H1 (cell line): ENCODE measurements around the gene KIAA0040. TPM values are rescaled to one million over a fixed set of nuclear protein-coding genes. Genes with fewer than 3 reads are reported as not detected.

ENCODE experiments used
- NANOG ChIP-seq: IDR thresholded peaks from 2 replicates; pipeline ENCODE4 v1.6.1; 2011; ENCODE audit warnings: low read length, low read depth, mild to moderate bottlenecking, inconsistent platforms; ENCODE audit not compliant: insufficient read depth, poor library complexity, severe bottlenecking
- POLR2AphosphoS5 ChIP-seq: IDR thresholded peaks from 2 replicates; pipeline ENCODE4 v1.6.1; 2011; ENCODE audit warnings: low read depth, low read length
- TBP ChIP-seq: IDR thresholded peaks from 2 replicates; pipeline ENCODE4 v1.6.1; 2011; ENCODE audit warnings: low read depth, low read length, improper control_type of control experiment
- TEAD4 ChIP-seq: IDR thresholded peaks from 2 replicates; pipeline ENCODE4 v1.6.1; 2012; ENCODE audit warnings: low read depth, low read length, inconsistent platforms, mixed read lengths
- YY1 ChIP-seq: IDR thresholded peaks from 2 replicates; pipeline ENCODE4 v1.6.1; 2011; ENCODE audit warnings: low read depth, mild to moderate bottlenecking, low read length
- polyA plus RNA-seq, 7 experiments: library from polyadenylated mRNA; depleted of rRNA in 3 of 7; stranded (reverse) in 5 of 7; unstranded in 2 of 7; fragments of >200 nt in 5 of 7; fragments of 200-250 nt in 2 of 7; gene quantifications; 1 replicate in 5 of 7; 2 replicates in 1 of 7; 4 replicates in 1 of 7; pipeline versions ENCODE4 v1.2.1 to v1.2.3, GENCODE V29; 2011 to 2013; ENCODE audit warnings: missing spikeins in 2 of 7, mixed read lengths in 2 of 7
- total RNA-seq: library from RNA; stranded (reverse); fragmentation: NEBNext Ultra II Directional; extraction: Animal tissue kit (Norgen Biotek cat#: 25700); gene quantifications from 2 replicates; pipeline ENCODE4 v1.2.1, GENCODE V29; 2021

The KIAA0040 gene
- total and polyA plus RNA-seq, 2 of the 8 experiments (the other 6 are each of a cell fraction or from before 2014, with no cell fraction given) = 11.0 to 14.1 TPM

DNA sequence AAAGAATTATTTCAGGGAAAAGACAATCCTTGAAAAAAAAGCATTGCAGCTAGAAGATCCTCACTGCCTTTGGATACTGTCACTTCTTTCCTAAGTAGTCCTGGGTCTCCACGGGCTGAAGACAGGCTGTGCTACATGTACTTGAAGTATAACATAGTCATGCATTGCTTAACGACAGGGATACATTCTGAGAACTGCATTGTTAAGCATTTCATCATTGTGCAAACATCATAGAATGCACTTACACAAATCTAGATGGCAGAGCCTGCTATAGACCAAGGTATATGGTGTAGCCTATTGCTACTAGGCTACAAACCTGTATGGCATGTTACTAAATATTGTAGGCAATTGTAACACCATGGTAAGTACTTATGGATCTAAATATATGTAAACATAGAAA, 54.0 kb downstream of the KIAA0040 start (continued):
- TF ChIP-seq TBP = no peak
- TF ChIP-seq NANOG = no peak
- no peak for TF ChIP-seq POLR2AphosphoS5
- TF ChIP-seq TEAD4 = no peak
- no peak for TF ChIP-seq YY1
